Muscle layer of duodenum (tissue), 2 donors: ENCODE data around the gene MALRD1.
"Not testable (repeated sequence)": the region's sequence is repeated elsewhere in the genome, so short reads cannot be mapped to it uniquely, and the experiment has no call there.

Source experiments
- H3K27ac ChIP-seq: one replicate; pipeline ENCODE4 v1.7.0; 2013; ENCODE audit warnings: mild to moderate bottlenecking, low read length
- H3K27me3 ChIP-seq: one replicate; pipeline ENCODE4 v1.7.0; 2013; ENCODE audit warnings: low read depth, mild to moderate bottlenecking, control low read depth, low read length
- H3K36me3 ChIP-seq, 2 donors: one replicate each; pipeline ENCODE4 v1.7.0; 2013; ENCODE audit warnings: low read length in 2 of 2, control low read depth in 1 of 2, mild to moderate bottlenecking in 1 of 2; ENCODE audit not compliant: insufficient read depth in 2 of 2, control insufficient read depth in 1 of 2
- H3K4me1 ChIP-seq, 2 donors: one replicate each; pipeline ENCODE4 v1.7.0; 2013; ENCODE audit warnings: low read length in 2 of 2, mild to moderate bottlenecking in 2 of 2, control low read depth in 1 of 2, moderate library complexity in 1 of 2; ENCODE audit not compliant: insufficient read depth in 2 of 2, control insufficient read depth in 1 of 2
- H3K4me3 ChIP-seq, 2 donors: one replicate each; pipeline ENCODE4 v1.7.0; 2013; ENCODE audit warnings: low read length in 2 of 2, low read depth in 1 of 2, mild to moderate bottlenecking in 1 of 2
- H3K9me3 ChIP-seq, 2 donors: one replicate each; pipeline ENCODE4 v1.7.0; 2013; ENCODE audit warnings: low read length in 2 of 2, control low read depth in 1 of 2, mild to moderate bottlenecking in 1 of 2; ENCODE audit not compliant: control insufficient read depth in 1 of 2
- donor health status: healthy.

MALRD1 gene

DNA sequence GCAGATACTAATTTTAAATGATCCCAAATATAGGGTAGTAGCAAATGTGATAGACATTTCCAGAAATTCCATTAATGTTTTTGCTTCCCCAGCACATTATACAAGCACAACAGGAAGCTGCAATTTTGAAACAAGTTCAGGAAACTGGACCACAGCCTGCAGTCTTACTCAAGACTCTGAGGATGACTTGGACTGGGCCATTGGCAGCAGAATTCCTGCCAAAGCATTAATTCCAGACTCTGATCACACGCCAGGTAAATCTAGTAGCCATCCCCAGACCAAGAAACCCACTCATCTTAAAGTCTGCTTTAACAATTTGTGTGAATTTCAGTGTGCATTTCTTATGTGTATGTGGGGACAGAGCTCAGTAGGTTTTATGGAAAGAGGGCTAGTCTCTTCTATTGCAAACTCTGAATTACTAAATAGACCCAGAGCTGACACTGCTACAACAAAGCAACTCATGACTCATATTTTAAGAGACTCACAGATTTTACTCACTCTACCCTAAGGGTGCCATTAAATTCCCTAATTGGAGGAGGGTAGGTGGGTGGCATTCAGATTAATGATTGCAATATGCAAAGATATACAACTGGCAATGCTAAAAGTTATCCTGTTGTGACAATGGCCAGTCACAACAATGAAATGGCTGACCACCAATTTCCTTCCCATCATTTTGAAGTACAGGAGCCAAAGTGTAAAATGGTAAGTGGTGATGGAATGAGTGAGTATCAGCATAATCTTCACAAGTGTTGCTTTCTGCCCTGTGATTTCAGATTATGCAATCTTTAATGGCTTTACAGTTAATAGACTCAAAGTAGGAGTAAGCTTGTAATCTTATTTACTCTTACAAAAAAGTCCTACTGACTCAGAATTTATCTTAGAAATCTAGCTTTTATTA, 450.0 kb downstream of the MALRD1 start:
- H3K9me3 ChIP-seq, result no peaks in the 10 kb centered on the region
- H3K4me1 ChIP-seq, result no peaks in the 10 kb centered on the region
- H3K36me3 ChIP-seq, result no peaks in the 10 kb centered on the region
- no peak overlapping the region for H3K27ac ChIP-seq
- no peak overlapping the region for H3K4me3 ChIP-seq
- no peaks in the 10 kb centered on the region for H3K27me3 ChIP-seq

DNA sequence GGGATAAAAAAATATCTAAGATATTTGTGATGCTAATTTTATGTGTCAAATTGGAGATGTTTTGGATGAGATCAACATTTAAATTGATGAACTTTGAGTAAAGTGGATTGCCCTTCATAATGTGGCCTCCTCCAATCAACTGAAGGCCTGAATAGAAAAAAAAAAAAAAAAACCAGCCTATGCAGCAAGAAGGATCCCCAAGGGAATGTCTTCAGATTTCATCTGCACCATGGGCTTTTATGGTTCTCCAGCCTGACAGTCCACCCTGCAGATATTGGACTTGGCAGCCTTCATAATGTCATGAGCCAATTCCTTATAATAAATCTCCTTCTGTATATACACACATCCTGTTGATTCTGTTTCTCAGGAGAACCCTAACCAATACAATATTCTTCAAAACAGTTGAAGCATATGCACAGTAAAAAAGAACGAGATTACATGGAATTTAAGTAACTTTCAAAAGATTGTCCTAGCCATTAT, 450.7 kb downstream of the MALRD1 start:
- Histone ChIP-seq H3K27ac (no peak overlapping the region), H3K9me3 (no peaks in the 10 kb centered on the region), H3K4me3 (no peak overlapping the region), H3K36me3 (no peaks in the 10 kb centered on the region), H3K4me1 (no peaks in the 10 kb centered on the region), H3K27me3 (no peaks in the 10 kb centered on the region)

DNA sequence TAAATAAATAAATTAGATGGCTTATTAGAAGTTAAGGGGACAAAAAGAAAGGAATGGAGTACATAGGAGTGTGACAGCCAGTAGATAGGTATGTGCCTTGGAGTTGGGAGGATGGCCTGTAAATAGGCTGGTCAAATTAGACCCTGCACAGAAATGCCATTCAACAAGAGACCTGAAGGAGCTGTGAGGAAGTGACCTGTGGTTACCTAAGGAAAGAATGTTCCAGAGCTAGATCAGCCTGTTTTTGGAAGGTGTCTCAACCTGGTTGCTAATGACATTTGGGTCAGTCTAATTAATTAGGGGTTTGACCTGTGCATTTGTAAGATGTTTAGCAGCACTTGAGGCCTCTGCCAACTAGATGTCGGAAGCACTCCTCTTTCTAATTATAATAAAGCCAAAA, 452.4 kb downstream of the MALRD1 start:
- no peak overlapping the region for H3K4me3 ChIP-seq
- no peaks in the 10 kb centered on the region for H3K9me3 ChIP-seq
- no peaks in the 10 kb centered on the region for H3K4me1 ChIP-seq
- no peaks in the 10 kb centered on the region for H3K36me3 ChIP-seq
- no peak overlapping the region for H3K27ac ChIP-seq
- no peaks in the 10 kb centered on the region for H3K27me3 ChIP-seq

DNA sequence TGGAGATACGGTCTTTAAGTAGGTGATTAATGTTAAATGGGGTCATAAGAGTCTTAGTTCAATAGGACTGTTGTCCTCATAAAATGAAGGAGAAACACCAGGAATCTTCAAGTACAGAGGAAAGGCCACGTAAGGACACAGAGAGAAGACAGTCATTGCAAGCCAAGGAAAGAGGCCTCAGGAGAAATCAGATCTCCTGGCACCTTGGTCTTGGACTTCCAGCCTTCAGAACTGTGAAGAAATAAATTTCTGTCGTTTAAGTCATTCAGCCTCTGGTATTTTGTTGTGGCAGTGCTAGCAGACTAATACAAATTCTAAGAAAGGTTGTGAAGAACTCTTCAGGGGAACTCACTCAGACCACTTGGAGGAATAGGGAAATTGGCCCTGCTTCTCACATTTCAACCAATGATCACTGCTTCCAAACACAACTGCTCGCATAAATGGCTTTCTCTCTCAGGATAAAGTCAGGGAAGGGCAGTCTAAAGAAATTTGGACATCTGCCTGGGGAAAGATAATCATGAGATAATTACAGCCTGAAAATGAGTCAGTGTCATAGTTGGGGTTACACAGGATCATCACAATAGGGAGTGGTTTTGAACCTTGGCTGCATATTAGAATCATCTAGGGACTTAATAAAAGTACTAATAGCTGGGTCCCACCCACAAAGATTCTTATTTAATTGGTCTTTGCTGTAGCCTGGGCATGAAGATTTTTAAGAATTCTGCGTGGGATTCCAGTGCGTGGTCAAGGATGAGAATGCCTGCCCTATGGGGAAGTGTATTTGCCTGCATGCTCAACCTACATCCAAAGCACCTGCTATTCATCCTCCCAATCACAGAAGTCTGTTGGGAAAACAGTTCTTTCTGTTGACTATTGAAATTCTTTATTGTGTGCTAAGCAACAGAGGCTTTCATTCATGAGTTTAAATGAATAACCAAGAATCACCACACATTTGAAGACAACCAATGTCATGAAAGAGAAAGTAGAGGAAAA, 457.0 kb downstream of the MALRD1 start:
- H3K27ac ChIP-seq, result no peak overlapping the region
- H3K36me3 ChIP-seq, result no peaks in the 10 kb centered on the region
- no peak overlapping the region for H3K4me3 ChIP-seq
- H3K27me3 ChIP-seq, result no peaks in the 10 kb centered on the region
- H3K4me1 ChIP-seq, result no peaks in the 10 kb centered on the region
- no peaks in the 10 kb centered on the region for H3K9me3 ChIP-seq

DNA sequence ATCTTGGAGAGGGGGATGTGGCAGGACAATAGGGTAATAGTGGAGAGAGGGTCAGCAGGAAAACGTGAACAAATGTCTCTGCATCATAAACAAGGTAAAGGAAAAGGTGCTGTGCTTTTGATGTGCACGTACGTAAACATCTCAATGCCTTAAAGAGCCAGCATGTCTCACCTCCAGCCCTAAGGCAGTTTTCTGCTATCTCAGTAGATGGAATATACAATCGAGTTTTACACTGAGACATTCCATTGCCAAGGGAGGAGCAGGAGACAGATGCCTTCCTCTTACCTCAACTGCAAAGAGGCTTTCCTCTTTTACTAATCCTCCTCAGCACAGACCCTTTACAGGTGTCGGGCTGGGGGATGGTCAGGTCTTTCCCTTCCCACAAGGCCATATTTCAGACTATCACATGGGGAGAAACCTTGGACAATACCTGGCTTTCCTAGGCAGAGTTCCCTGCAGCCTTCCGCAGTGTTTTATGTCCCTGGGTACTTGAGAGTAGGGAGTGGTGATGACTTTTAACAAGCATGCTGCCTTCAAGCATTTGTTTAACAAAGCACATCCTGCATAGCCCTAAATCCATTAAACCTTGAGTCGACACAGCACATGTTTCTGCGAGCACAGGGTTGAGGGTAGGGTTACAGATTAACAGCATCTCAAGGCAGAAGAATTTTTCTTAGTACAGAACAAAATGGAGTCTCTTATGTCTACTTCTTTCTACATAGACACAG, 461.6 kb downstream of the MALRD1 start:
- not testable (repeated sequence) for H3K4me1 ChIP-seq, H3K4me3 ChIP-seq, H3K9me3 ChIP-seq, H3K36me3 ChIP-seq, H3K27ac ChIP-seq, H3K27me3 ChIP-seq

DNA sequence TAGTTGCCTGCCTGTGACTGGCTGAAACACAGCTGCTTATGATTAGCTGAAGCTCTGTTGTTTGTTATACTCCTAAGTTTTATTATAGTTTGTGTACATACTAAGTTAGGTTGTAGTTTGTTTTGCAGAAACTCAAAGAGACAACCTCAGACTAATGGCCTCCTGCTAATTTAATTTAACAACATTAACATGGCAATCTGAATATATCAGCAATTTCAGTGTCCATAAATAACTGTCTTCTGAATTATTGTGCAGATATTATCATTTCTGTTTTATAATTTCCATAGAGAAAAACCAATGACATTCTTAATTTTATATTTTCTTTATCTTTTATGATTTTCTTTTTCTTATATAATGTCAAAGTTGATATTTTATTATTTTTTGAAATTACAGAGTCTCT, 469.5 kb downstream of the MALRD1 start:
- Histone ChIP-seq H3K4me1 (no peaks in the 10 kb centered on the region), H3K4me3 (no peak overlapping the region), H3K9me3 (peaks cover 0 to 9% of the 10 kb centered on the region in 2 donors), H3K36me3 (no peaks in the 10 kb centered on the region), H3K27ac (no peak overlapping the region), H3K27me3 (no peaks in the 10 kb centered on the region)

DNA sequence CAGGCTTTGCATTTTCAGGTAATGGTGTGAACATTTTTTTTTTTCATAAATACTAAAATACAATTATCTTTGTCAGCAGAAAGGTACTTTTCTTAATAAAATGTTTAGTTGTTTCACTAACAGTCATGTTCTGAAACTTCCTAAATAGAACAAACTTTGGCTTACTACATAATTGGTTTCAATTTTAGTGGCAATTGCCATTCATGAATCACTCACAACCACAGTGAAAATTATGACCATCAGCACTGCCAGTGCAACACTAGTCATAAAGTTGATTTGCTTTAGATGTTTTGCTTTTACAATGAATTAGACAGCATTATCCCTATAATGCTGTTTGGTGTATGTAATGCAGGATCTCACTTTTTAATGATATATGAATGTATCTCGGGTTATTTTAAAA, 470.0 kb downstream of the MALRD1 start:
- Histone ChIP-seq H3K9me3 (peaks cover 0 to 9% of the 10 kb centered on the region in 2 donors), H3K4me1 (no peaks in the 10 kb centered on the region), H3K4me3 (no peak overlapping the region), H3K36me3 (no peaks in the 10 kb centered on the region), H3K27me3 (no peaks in the 10 kb centered on the region), H3K27ac (no peak overlapping the region)

DNA sequence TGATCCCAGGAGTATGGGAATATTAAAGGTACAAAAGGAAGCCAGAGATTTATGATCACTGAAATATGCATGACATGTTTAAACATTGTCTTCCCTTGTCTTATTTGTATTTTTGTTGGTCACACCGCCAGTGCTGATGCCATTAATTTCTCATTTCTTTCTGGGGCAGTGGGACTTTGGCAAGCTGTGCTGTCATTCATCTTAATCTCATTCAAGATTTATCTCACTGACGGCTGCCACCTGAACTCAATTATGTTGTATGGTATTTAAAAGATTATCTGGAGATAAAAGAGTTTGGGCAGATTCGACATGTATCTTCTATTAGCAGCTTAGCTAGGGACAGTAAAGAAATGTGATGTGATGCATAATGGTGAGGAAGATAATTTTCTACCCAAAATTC, 482.7 kb downstream of the MALRD1 start:
- Histone ChIP-seq H3K4me3 (no peak overlapping the region), H3K27ac (no peak overlapping the region), H3K27me3 (no peaks in the 10 kb centered on the region), H3K36me3 (no peaks in the 10 kb centered on the region), H3K9me3 (no peaks in the 10 kb centered on the region), H3K4me1 (no peaks in the 10 kb centered on the region)

DNA sequence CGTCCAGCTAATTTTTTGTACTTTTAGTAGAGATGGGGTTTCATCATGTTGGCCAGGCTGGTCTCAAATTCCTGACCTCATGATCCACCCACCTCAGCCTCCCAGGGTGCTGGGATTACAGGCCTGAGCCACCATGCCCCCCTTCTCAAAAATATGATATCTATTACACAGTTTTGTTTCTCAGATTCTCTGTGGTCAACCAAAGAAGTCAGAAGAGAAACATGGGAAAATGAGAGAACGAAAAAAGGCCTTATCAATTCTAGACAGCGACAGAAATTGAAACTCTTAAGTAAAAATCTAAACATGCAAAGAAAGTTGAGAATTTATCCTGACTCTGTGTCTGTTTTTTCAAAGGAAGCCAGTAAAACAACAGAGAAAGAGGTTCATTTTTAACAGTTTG, 483.8 kb downstream of the MALRD1 start:
- Histone ChIP-seq H3K36me3 (no peaks in the 10 kb centered on the region), H3K4me1 (no peaks in the 10 kb centered on the region), H3K9me3 (no peaks in the 10 kb centered on the region), H3K27me3 (no peaks in the 10 kb centered on the region), H3K4me3 (no peak overlapping the region), H3K27ac (no peak overlapping the region)

DNA sequence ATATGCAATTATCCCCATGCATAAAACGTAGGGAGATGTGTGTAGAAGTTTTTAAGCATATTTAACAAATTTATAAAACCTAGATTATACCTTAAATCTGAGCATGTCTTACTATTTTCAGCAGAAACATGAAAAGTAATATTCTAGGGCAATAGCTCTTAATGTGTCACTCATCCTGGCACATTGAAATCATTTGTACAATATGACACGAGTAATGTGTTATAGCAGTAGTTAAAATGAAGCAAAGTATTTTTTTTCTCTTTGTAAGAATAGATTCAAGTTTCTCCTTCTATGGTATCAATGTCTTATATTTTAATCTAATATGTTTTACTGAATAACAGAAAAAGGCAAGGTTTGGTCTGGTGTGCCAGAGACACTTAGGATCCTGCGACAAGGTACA, 492.7 kb downstream of the MALRD1 start:
- H3K27ac ChIP-seq, result no peak overlapping the region
- no peaks in the 10 kb centered on the region for H3K27me3 ChIP-seq
- no peaks in the 10 kb centered on the region for H3K9me3 ChIP-seq
- no peaks in the 10 kb centered on the region for H3K36me3 ChIP-seq
- H3K4me3 ChIP-seq, result no peak overlapping the region
- no peaks in the 10 kb centered on the region for H3K4me1 ChIP-seq

DNA sequence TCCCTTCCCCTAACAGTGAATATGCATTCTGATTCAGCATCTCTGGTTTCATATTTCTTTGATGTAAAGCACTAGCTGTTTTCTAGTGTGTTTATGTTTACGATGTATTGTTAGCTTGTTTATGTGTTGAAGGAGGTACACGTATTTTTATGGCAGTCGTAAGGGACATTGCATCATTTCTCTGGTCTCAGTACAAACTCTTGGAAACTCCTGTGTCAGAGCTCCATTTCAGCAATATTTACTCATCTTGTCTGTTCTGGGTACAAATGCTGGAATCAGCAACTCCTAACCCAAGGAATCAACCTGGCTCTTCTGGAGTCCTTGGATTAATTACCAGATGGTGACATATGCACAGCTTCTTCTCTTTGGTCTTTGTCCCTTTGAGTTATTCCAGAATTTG, 497.6 kb downstream of the MALRD1 start:
- no peaks in the 10 kb centered on the region for H3K4me1 ChIP-seq
- H3K4me3 ChIP-seq, result no peak overlapping the region
- no peaks in the 10 kb centered on the region for H3K36me3 ChIP-seq
- no peaks in the 10 kb centered on the region for H3K9me3 ChIP-seq
- no peak overlapping the region for H3K27ac ChIP-seq
- no peaks in the 10 kb centered on the region for H3K27me3 ChIP-seq
